Smooth muscle cell (in vitro differentiated cells): Measurements from ENCODE around the gene LBP. TPM values are rescaled to one million over a fixed set of nuclear protein-coding genes. Genes with fewer than 3 reads are reported as not detected.

ENCODE experiments used
- DNase-seq: peaks from one replicate; lab custom pipeline; 2025; ENCODE audit not compliant: unreplicated experiment; lab: John Stamatoyannopoulos, UW
- H2AFZ ChIP-seq: fragments of 200-600 bp; sonication (generic); 2 replicates; pipeline ENCODE4 v1.6.0; 2016; ENCODE audit warnings: antibody characterized with exemption, low read depth, mild to moderate bottlenecking
- H3F3A ChIP-seq: fragments of 200-600 bp; sonication (generic); 2 replicates; pipeline ENCODE4 v1.6.0; 2017; ENCODE audit warnings: antibody characterized with exemption, low read depth
- H3K27ac ChIP-seq: fragments of 200-600 bp; sonication (generic); 2 replicates; pipeline ENCODE4 v1.5.1; 2016; ENCODE audit warnings: low read depth, mild to moderate bottlenecking
- H3K27me3 ChIP-seq: fragments of 200-600 bp; sonication (generic); 2 replicates; pipeline ENCODE4 v1.6.1; 2016; ENCODE audit warnings: low read depth, mild to moderate bottlenecking
- H3K36me3 ChIP-seq: fragments of 200-600 bp; sonication (generic); 2 replicates; pipeline ENCODE4 v1.5.1; 2016; ENCODE audit warnings: low read depth
- H3K4me1 ChIP-seq: fragments of 200-600 bp; sonication (generic); 2 replicates; pipeline ENCODE4 v1.5.1; 2016; ENCODE audit warnings: low read depth
- H3K4me2 ChIP-seq: fragments of 200-600 bp; sonication (generic); 2 replicates; pipeline ENCODE4 v1.6.0; 2016; ENCODE audit warnings: mild to moderate bottlenecking
- H3K4me3 ChIP-seq: fragments of 200-600 bp; sonication (generic); 2 replicates; pipeline ENCODE4 v1.5.1; 2016; ENCODE audit warnings: mild to moderate bottlenecking
- H3K79me2 ChIP-seq: fragments of 200-600 bp; sonication (generic); 2 replicates; pipeline ENCODE4 v1.6.0; 2016; ENCODE audit warnings: low read depth, mild to moderate bottlenecking
- H3K9ac ChIP-seq: fragments of 200-600 bp; sonication (generic); 2 replicates; pipeline ENCODE4 v1.6.0; 2016; ENCODE audit warnings: low read depth
- H3K9me3 ChIP-seq: fragments of 200-600 bp; sonication (generic); replicated peaks from 2 replicates; pipeline ENCODE4 v1.5.1; 2016; ENCODE audit warnings: low read depth
- H4K20me1 ChIP-seq: fragments of 200-600 bp; sonication (generic); 2 replicates; pipeline ENCODE4 v1.6.0; 2016; ENCODE audit warnings: low read depth
- WGBS: methylation state at CpG from one replicate; pipeline ENCODE4 v1.1.7; 2016; ENCODE audit warnings: low lambda C conversion rate; 5-methylcytosine and 5-hydroxymethylcytosine counted together
- polyA plus RNA-seq: library from polyadenylated mRNA; unstranded; fragments of >200 nt; fragmentation: Nextera tagmentation; extraction: Ambion mirVana; gene quantifications from 2 replicates; pipeline ENCODE4 v1.2.1, GENCODE V29; 2016
- total RNA-seq: library from RNA; depleted of rRNA; stranded (reverse); fragments of >200 nt; gene quantifications from 2 replicates; pipeline ENCODE4 v1.2.3, GENCODE V29; 2014
- TF ChIP-seq, protein P1 (sequence below): fragments of 200-600 bp; sonication (generic); IDR thresholded peaks from 2 replicates; pipeline ENCODE4 v1.5.1; 2017; ENCODE audit warnings: borderline replicate concordance, mild to moderate bottlenecking, antibody characterized with exemption; ENCODE audit not compliant: insufficient read depth, poor library complexity, severe bottlenecking

The LBP gene
- total and polyA plus RNA-seq, 2 experiments from 2014 or later: not detected

DNA sequence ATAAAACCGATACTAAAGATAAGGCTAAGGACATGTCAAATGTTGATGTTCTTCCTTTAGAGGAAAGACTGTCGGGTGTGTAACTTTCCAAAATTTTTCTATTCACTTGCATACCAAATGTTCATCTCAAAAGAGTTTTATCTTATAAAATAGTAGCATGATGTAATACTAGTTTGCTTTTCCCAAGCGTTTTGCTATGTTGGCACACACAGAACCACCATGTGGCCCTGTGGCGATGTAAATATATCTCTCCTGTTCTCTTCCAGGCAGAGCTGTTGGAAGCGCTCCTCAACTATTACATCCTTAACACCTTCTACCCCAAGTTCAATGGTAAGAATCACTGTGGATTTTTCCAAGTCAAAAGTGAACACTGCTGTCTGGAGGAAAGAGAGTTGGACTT, 26.5 kb downstream of the LBP start:
- H3K4me2 ChIP-seq: no peak overlapping the region
- H3K27ac ChIP-seq: no peak overlapping the region
- H3F3A ChIP-seq: no peaks in the 10 kb centered on the region
- H3K79me2 ChIP-seq: no peaks in the 10 kb centered on the region
- H4K20me1 ChIP-seq: no peaks in the 10 kb centered on the region
- WGBS: 87% methylated on average over 5 of the region's 5 CpGs
- no peaks in the 10 kb centered on the region for H3K36me3 ChIP-seq
- H3K9me3 ChIP-seq: no peaks in the 10 kb centered on the region
- H2AFZ ChIP-seq: no peak overlapping the region
- H3K9ac ChIP-seq: no peak overlapping the region
- DNase-seq: no peak
- H3K27me3 ChIP-seq: no peaks in the 10 kb centered on the region
- TF ChIP-seq, protein P1, sequence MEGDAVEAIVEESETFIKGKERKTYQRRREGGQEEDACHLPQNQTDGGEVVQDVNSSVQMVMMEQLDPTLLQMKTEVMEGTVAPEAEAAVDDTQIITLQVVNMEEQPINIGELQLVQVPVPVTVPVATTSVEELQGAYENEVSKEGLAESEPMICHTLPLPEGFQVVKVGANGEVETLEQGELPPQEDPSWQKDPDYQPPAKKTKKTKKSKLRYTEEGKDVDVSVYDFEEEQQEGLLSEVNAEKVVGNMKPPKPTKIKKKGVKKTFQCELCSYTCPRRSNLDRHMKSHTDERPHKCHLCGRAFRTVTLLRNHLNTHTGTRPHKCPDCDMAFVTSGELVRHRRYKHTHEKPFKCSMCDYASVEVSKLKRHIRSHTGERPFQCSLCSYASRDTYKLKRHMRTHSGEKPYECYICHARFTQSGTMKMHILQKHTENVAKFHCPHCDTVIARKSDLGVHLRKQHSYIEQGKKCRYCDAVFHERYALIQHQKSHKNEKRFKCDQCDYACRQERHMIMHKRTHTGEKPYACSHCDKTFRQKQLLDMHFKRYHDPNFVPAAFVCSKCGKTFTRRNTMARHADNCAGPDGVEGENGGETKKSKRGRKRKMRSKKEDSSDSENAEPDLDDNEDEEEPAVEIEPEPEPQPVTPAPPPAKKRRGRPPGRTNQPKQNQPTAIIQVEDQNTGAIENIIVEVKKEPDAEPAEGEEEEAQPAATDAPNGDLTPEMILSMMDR: no peak
- no peaks in the 10 kb centered on the region for H3K4me1 ChIP-seq
- H3K4me3 ChIP-seq: no peak overlapping the region

DNA sequence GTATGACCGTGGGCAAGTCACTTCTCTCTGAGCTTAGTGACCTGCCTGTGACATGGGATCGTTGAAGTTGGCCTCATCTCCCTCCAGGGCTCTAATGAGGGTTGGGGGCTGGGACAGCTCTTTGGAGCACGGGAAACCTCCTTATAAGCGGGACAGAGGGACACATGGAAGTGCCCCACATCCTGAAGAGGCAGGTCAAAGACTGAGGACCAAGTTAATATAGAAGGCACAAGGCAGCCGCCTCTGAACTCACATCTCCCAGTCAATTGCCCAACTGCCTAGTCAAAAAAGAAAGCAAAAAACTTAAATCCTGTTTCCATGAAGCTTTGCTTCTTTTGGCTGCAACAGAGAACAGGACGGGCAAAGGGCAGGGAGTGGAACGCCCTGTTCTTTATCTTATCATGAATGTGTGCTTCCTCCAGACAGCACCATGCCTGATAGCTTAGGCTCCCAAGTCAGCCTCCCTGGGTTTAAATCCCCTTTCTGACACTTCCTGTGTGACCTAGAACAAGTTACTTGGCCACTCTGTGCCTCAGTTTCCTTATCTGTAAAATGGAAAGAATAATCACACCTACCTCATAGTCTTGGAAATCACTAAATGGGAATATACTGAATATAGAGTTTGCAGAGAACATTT, 27.1 kb downstream of the LBP start:
- H3K4me2 ChIP-seq: no peak overlapping the region

DNA sequence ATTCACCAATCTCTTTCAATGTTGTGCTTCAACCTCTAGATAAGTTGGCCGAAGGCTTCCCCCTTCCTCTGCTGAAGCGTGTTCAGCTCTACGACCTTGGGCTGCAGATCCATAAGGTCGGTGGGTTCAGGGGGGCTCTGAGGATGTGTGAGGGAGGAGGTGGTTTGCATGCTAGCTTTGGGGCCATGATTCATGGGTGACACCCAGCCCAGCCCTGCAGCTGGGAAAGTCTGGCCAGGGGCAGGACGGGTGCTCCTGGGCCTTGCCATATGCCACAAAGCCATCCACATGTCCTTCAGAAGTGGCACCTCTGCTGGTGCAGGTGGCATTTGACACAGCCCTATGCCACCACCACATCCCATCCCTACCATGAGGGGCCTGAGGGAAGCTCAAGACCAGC, 27.6 kb downstream of the LBP start:
- Histone ChIP-seq H3K4me3 (no peak overlapping the region), H3K27ac (no peak overlapping the region), H3K79me2 (no peaks in the 10 kb centered on the region), H2AFZ (no peak overlapping the region), H3K9me3 (no peaks in the 10 kb centered on the region), H4K20me1 (no peaks in the 10 kb centered on the region), H3K4me2 (no peak overlapping the region), H3K36me3 (no peaks in the 10 kb centered on the region), H3F3A (no peaks in the 10 kb centered on the region), H3K9ac (no peak overlapping the region), H3K4me1 (no peaks in the 10 kb centered on the region), H3K27me3 (no peaks in the 10 kb centered on the region)
- WGBS: 93% methylated on average over 5 of the region's 5 CpGs
- DNase-seq: no peak
- TF ChIP-seq, protein P1: no peak

More for the DNA sequence above, 27.1 kb downstream of the LBP start:
- Histone ChIP-seq H3K4me3 (no peak overlapping the region), H3K27ac (no peak overlapping the region), H3F3A (no peaks in the 10 kb centered on the region), H3K4me1 (no peaks in the 10 kb centered on the region), H4K20me1 (no peaks in the 10 kb centered on the region), H3K79me2 (no peaks in the 10 kb centered on the region), H3K27me3 (no peaks in the 10 kb centered on the region), H2AFZ (no peak overlapping the region), H3K36me3 (no peaks in the 10 kb centered on the region), H3K9me3 (no peaks in the 10 kb centered on the region), H3K9ac (no peak overlapping the region)
- WGBS: 56% methylated on average over 7 of the region's 7 CpGs
- TF ChIP-seq, protein P1: no peak
- DNase-seq: no peak
